GM21360 (cell line): ENCODE results near the gene PTGS1.
A peak's percentile ranks its signal among the peaks of the same experiment; 100 is the strongest.
"Not testable (repeated sequence)": the region's sequence is repeated elsewhere in the genome, so short reads cannot be mapped to it uniquely, and the experiment has no call there.

Source experiments
- ATAC-seq: cut with Tn5 transposase; IDR thresholded peaks from one replicate; pipeline ENCODE4 v1.9.1; 2021; ENCODE audit warnings: mild to moderate bottlenecking, moderate library complexity; ENCODE audit not compliant: unreplicated experiment

PTGS1 gene

DNA sequence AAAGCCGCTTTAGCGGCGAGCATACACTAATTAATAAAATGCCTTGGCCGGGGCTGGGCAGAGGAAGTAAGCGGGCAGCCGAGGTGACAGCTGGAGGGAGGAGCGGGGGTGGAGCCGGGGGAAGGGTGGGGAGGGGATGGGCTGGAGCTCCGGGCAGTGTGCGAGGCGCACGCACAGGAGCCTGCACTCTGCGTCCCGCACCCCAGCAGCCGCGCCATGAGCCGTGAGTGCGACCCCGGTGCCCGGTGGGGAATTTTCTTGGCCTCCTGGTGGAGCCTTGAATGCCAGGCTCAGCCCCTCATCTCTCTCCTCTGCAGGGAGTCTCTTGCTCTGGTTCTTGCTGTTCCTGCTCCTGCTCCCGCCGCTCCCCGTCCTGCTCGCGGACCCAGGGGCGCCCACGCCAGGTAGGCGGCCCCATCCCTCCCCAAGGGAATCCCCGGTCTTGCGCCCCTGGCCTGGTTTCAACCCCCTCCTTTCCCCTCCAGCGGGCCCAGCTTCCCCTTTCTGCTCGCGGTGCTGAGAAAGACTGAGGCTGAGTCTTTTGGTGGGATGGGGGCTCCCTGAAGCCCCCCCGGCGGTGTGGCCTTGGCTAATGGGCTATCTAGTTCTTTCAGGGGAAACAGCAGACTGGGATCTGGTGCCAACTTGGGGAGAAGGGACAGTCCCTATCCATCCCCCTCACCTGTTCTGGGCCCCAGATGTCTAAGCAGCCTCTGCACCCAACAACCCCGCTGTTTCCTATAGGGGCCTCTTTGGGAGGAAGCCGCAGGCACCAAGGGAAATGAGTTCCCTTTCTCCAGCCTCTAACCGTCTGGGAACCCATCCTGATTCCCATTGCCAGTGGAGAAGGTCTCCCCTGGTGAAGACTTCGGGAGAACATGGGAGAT, at the start of gene PTGS1:
Gene PTGS1, plus strand, starts transcription at position 156 of the 887 bp plus-strand sequence. Its CDS starts 61 bp downstream, at position 217.
- peak; percentile 47 for ATAC-seq

DNA sequence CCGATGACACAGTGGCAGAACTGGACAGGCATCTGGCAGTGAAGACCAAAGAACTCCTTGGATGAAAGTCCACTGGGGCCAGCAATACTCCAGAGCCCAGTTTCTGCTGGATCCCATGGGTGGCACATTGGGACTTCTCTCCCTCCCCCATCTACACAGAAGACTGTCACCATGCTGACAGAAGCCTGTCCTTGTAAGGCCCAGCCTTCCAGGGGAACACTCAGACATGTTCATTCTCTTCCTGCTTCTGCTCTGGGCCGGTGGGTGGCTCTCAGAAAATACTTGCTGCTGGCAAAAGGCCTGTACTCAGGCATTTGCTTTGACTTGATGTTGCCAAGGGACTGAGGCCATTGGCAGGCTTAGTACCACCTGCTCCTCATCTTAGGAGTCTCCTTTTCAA, 48.3 kb upstream of the PTGS1 start:
- no peak for ATAC-seq

DNA sequence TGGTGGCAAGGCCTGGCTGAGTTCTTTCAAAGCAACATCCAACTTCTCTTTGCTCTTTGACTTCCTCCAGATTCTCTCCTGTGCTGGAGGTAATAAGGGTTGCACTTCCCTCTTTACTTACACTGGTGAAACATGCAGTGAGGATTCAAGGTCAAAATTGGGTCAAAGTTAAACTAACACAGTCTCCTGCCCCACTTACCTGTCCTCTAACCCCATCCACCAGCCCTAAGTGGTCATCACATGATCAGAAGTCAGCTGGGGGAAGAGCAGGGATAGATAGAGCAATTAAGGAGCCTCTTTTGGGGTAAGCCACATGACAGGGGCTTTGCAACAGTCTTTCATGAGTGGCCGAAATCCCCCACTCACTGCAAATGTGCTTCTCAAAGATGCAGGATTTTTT, 46.2 kb upstream of the PTGS1 start:
- not testable (repeated sequence) for ATAC-seq

DNA sequence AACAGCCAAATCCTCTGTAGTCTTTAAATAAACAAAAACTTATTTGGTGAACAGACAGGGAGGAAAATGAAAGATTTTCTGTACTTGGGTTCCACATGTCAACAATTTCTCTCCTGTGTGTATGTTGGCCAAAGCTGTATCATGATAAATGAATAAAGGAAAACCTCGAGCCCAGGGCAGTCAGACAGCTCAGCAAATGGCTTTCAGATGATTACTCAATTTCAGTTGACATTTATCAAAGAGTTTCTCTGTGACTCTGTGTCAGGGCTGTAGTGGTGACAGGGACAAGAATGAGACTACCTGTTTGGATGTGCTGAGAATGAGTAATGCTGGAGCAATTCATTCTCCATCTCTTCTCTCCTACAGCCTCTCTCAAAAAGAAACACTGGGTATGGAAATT, 45.7 kb upstream of the PTGS1 start:
- no peak for ATAC-seq

DNA sequence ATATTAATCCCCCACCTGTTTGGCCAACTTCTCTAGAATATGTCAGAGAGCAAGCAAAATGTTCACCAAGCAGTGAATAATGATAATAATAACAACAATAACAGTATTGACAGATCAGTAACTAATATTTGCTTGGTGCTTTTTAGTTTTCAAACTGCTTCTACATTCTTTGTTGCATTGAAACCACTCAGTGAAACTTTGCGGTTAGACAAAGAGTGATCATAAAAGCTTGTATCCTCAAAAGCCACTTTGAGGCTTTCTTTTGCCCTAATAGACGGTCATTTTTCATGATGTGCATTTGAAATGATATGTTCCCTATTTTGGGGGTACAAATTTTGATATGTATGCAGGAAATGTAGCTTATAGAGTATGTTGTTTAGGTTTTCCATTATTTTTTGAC, 43.6 kb upstream of the PTGS1 start:
- no peak for ATAC-seq

DNA sequence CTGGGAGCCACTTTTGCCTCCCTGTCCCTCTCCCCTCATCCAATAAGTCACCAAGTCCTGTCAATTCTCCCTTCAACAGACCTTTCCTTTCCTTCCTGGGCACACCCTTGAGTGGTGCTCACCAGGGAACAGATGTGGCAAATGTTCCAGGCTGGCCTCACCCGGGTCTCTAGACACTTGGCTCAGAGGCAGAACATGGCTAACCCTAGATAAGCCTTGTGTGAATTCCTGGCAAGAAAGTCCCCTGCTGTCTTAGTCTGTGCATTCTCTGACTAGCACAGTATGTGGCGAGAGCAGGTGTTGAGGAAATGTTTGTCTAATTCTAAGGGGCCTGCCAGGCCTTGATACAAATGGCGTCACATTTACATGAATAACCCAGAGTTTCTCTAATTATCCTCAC, 41.2 kb upstream of the PTGS1 start:
- ATAC-seq, result no peak

DNA sequence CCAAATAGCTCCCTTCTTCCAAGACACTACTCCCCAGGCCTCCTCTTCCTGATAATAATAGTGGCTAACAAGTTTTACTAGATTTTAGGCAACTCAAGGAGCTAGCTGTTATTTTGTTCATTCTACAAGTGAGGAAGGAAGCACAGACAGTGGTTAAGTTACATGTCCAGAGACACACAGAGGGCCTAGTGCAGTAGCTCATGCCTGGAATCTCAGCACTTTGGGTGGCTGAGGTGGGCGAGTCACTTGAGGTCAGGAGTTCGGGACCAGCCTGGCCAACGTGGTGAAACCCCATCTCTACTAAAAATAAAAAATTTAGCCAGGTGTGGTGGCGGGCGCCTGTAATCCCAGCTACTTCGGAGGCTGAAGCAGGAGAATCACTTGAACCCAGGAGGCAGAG, 40.4 kb upstream of the PTGS1 start:
- not testable (repeated sequence) for ATAC-seq

DNA sequence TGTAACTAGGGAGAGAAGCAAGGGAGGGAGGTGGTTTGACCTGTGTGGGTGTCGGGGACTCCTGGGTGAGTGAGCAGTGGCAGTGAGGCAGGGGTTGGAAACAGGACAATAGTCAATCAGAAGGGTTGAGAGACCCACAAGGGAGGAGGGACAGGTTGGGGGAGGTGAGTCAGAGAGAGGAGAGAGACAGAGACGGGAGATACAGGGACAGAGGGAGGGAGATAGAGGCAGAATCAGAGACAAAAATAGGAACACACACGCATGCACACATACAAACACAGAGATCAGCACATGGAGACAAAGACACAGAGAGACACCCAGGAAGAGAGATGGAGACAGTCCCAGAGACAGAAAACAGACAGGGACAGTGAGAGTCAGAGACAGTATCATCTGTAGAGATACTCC, 39.3 kb upstream of the PTGS1 start:
- no peak for ATAC-seq

DNA sequence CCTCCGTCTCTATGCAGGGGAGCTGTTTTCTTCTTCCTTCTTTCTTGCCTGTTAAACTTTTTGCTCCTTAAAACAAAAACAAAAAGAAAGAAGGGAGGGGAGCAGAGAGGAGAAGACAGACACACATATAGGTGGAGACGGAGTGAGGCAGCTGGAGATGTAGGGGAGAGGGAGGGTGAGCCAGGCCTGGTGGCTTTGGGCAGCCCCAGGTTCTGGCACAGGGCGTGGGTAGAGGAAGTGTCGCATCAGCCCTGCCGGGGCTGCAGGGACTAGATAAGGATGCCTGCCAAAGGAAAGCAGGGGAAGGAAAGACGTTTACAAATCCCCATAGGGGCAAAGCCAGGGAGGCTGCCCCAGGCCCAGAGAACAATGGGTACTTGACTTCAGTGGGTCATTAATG, 38.7 kb upstream of the PTGS1 start:
- ATAC-seq, result no peak

DNA sequence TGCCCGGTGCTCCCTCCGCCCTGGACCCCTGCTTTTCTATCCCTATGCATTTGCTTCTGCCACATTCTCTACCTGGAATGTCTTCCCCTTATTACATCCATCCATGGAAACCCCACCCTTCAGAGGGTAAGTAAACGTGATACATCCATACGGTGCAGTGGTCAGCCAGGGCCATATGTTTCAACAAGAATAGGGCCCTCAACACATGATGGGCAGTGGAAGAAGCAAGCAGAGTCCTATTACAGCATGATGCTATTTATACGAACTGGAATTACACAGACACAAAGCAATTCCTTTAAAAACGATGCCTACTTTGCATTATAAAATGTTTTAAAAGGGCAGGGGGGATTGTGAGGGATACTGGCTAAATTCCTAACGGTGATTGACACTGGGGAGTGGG, 38.2 kb upstream of the PTGS1 start:
- no peak for ATAC-seq

DNA sequence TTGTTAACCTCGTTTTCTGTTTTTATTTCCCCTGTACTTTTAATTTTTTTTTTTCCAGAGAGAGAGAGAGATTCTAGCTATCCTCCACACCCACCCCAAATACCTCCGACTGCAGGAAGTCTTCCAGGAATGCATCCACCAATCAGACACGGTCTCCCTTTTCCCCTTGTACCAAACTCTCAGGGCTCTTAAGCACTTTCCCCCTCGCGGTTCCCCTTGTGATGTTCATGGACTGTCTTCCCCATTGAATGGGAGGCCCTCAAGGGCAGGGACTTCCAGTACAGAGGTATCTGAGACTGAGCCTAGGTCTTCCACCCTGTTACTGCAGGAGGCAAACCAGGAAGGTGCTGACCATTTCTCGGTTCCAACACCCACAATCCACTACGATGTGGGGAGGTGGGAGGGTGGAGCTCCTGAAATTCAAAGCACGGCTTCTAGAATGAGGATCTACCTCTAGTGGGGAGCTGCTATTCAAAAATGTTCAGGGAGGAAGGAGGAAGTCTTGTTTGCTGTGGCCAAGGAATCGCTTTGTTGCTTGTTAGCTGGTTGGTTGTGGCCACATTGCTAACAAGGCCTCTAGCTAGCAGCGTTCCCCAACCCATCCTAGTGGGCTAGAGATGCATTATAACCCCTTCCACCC, 37.5 kb upstream of the PTGS1 start:
- ATAC-seq, result no peak

DNA sequence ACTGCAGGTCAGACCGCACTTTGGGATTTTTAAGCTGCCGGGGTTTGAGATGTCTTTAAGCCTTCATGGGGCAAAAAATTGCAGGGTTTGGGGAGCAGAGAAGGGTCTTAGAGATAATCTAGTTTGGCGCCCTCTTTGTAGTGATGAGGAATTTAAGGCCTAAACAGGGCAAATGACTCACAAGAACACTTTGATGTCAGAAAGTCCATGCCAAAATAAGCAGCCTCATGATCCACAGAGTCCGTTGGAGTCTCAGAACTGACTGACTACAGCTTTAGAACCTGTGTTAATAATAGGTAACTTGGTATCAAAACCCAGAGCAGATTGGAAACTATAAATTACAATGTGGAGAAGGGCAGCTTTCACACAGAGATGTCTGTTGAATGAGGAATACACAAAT, 35.9 kb upstream of the PTGS1 start:
- ATAC-seq, result no peak

DNA sequence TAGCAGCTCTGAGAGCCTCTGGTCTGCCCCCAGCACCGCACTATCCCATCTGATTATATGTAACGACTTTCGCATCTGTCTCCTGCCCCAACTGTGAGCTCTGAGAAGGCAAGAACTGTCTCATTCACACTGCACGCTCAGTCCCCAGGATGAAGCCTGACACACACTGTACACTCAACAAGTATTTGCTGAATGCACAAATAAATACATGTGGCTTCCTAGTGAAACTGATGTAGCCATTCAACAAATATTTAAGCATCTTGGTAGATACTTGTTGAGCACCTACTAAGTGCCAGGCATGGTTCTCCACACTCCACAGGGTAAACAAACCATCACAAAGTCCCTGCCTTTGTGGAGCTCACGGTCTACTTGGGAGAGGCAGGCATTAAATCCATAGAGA, 34.6 kb upstream of the PTGS1 start:
- ATAC-seq, result no peak

DNA sequence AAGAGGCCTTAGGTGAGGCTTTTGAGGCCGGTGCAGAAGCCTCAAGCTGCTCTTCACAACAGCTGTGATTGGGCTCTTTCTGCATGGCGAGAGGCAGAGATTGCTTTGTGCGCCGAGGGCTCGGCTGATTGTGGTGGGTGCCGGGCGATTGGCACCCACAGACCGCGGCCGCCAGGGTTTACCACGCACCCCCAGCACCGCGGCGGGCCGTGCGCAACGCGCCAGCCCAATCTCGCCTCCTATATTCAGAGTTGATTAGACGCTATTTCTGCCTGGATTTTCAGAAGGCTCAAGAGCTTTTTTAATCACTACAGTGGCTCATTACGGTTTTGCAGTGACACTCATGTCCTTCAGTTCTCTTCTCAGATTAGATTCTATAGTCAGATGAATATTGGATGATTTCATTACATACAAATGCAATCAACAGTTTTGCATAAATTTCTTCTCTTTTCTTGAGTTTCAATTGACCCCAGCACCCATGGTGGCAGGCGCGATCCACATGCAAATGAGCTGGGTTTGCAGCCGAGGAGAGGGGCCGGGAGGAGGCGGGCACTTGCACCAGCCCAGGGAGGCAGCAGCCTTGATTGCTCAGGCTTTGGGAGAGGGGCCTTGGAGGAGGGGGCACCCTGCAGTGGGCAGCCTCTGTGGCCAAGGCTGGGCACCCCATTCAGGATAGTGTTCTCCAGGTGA, 33.8 kb upstream of the PTGS1 start:
- no peak for ATAC-seq

DNA sequence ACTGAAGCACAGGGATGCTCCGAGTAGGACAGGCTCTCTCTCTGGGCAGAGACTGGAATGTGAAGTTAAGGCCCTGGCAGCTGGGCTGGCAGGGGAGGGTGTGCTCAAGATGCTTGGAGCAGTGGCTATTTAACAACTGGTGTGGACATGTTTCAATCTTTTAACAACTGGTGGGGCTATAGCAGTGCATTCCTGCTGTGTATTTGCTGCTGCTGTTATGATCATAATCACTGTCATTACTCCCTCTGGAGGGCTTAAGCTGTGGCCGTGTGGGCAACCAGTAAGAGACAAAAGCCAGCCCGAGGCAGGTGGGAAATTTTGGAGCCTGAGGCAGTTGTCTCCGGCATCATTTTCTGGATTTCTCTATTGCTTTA, 33.3 kb upstream of the PTGS1 start:
- no peak for ATAC-seq

DNA sequence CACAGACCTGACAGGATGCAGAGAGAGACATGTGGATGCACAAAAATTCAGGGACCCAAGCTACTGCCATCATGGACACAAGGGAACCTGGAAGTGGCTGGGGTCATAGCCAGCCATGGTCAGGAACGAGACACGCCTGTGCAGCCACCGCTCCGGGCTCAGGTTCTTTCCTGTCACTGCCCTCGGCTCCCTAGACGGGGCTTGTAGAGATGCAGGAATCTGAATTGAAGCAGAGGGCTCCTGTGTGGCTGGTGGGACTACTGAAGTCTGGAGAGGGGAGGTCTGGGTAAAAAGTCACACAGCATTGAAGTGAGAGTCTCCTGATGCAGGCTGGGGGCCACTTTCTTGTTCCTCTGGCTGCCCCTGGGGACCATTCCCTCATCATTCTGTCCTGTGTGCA, 32.3 kb upstream of the PTGS1 start:
- ATAC-seq, result no peak

DNA sequence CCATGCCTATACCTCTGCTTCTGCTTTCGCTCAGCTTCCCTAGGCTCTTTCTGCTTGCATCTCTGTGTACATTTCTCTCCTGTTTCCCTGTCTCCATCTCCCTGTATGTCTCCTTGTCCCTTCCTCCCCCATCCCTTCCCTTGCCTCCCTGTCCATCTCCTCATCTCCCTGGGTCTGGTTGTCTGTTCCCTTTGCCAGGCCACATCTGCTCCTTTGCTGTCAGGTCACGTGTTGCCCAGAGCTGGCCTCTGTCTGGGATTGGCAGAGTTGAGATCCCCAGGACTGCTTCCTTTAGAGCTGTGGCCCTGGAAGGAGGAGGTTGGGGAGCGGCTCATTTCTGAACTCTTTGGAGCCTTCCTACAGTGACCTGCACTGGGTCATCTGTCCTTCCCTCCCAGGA, 31.8 kb upstream of the PTGS1 start:
- ATAC-seq, result no peak

DNA sequence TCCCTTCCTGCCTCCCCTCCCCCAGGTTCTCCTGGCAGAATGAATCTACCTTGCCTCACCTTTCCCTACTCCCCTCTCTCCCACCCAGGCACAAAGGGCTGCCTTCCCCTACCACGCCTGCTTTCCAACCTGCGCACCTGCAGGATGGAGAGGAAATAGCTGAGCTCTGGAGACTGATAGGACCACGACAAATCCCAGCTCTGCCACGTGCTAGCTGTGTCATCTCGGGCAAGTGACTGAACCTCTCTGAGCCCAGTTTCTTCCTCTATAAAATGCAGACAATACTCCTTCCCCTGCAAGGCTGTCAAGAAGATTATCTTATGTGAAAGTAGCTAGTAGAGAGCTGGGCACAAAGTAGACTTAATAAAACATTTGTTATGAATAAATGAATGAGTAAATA, 31.2 kb upstream of the PTGS1 start:
- ATAC-seq, result no peak

DNA sequence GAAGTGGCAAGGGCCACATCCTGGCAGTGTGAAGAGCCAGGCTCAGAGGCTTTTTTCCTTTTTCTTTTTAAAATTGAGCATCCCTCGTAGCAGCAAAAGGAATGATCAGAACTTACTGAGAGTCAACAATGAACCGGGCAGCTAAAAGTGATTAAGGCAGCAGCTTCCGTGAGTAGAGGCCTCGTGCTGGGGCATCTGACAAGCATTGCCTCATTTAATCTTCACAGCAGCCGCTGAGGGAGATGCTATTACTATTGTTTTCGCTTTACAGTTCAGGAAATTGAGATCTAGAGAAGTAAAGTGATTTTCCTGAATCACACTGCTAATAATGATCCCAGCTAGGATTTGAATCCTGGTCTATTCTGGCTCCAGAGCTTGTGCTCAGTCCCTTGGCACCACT, 30.7 kb upstream of the PTGS1 start:
- no peak for ATAC-seq

DNA sequence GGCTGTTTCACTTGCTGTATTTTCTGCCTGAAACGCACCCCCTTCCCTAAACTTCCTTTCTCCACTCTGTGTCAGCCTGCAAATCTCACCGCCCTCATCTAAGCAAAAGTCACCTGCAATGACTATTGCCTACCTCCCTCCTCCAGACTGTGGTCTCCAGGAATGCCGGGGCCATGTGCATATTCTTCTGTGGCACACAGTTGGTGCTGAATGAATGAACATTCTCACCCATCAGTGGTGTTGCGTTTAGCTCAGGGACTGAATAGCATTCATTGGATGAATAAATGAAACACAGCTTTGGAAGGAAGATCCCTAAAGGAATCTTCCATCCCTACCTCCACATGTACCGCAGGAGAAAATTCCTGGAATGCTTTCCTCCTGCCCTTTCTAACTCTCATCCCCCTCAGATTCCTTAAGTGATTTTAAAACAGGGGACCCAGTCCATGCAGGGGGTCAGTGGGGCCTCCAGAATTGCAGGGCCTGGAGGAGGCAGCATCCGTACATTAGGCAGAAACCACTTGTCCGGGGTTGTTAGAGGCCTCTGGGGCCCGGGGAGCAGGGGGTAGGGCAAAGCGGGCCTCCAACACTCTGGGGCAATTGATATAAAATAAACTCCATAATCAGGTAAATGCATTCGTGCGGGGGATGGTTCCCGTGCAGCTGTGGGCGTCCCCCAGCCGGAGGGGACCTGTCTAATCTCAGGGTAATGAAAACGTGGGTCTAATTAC, 28.3 kb upstream of the PTGS1 start:
- no peak for ATAC-seq
